ENCODE data around the gene FAXDC2. TPM values are rescaled to one million over a fixed set of nuclear protein-coding genes. Genes with fewer than 3 reads are reported as not detected.

Gene FAXDC2
- total RNA-seq, 4 donors from 2014 or later, result 27.6 to 32.1 (median 29.5) TPM

DNA sequence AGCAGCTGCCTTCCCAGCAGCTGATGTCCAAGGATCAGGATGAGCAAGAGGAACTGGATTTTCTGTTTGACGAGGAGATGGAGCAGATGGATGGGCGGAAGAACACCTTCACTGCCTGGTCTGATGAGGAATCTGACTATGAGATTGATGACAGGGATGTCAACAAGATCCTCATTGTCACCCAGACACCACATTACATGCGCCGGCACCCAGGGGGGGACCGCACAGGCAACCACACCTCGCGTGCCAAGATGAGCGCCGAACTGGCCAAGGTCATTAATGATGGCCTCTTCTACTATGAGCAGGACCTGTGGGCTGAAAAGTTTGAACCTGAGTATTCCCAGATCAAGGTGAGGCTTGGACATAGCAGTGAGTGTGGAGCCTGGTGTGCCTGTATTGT lies 48.4 kb downstream of the FAXDC2 start:
- H3K36me3 ChIP-seq, result peaks cover 70 to 100% (median 82%) of the 10 kb centered on the region in 4 donors
- H3K9me3 ChIP-seq, result no peaks in the 10 kb centered on the region
- H3K4me3 ChIP-seq, result no peak overlapping the region
- TF ChIP-seq POLR2A (IDR thresholded peaks at IDR 0.05; ENCODE audit: low read depth) (no peak), POLR2AphosphoS5 (IDR thresholded peaks at IDR 0.05) (no peak), EP300 (IDR thresholded peaks at IDR 0.05) (no peak)
- TF ChIP-seq, protein P1, sequence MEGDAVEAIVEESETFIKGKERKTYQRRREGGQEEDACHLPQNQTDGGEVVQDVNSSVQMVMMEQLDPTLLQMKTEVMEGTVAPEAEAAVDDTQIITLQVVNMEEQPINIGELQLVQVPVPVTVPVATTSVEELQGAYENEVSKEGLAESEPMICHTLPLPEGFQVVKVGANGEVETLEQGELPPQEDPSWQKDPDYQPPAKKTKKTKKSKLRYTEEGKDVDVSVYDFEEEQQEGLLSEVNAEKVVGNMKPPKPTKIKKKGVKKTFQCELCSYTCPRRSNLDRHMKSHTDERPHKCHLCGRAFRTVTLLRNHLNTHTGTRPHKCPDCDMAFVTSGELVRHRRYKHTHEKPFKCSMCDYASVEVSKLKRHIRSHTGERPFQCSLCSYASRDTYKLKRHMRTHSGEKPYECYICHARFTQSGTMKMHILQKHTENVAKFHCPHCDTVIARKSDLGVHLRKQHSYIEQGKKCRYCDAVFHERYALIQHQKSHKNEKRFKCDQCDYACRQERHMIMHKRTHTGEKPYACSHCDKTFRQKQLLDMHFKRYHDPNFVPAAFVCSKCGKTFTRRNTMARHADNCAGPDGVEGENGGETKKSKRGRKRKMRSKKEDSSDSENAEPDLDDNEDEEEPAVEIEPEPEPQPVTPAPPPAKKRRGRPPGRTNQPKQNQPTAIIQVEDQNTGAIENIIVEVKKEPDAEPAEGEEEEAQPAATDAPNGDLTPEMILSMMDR (IDR thresholded peaks at IDR 0.05), result no peak
- intact Hi-C loops (cut with DNase I), result no loop called here
- H3K4me1 ChIP-seq, result peaks cover 5 to 12% (median 8%) of the 10 kb centered on the region in 4 donors
- 94% methylated on average over 2 of the region's 9 CpGs for WGBS
- DNase-seq (ENCODE audit: extremely low spot score), result no peak
- H3K27me3 ChIP-seq, result no peaks in the 10 kb centered on the region
- H3K27ac ChIP-seq (replicated peaks in 1 of 4), result no peak overlapping the region

DNA sequence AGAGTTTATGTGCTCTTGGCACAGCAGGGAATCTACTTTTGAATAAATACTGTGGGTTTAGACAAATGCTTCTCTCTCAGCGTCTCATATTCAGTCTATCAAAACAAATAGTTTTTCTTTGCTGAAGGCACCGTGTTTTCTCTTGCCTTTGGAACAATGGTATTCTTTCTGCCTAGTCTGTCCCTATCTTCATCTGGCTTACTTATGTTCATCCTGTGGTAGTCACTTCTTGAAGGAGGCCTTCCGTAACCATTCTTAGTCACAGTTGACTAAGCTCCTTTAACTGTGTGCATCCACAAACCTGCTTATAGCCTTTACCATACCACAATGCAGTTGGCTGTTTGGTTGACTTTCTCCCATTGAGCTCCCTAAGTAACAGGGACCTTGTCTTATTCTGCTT lies 49.3 kb downstream of the FAXDC2 start:
- Histone ChIP-seq H3K27ac (replicated peaks in 1 of 4) (no peak overlapping the region), H3K9me3 (no peaks in the 10 kb centered on the region), H3K4me1 (peaks cover 5 to 12% (median 8%) of the 10 kb centered on the region in 4 donors), H3K36me3 (peaks cover 69 to 100% (median 75%) of the 10 kb centered on the region in 4 donors), H3K27me3 (no peaks in the 10 kb centered on the region), H3K4me3 (no peak overlapping the region)
- no peak for DNase-seq (ENCODE audit: extremely low spot score)
- intact Hi-C loops (cut with DNase I), result no loop called here
- TF ChIP-seq POLR2AphosphoS5 (IDR thresholded peaks at IDR 0.05), result no peak
- no peak for TF ChIP-seq EP300 (IDR thresholded peaks at IDR 0.05)
- TF ChIP-seq POLR2A (IDR thresholded peaks at IDR 0.05; ENCODE audit: low read depth), result no peak
- TF ChIP-seq, protein P1 (IDR thresholded peaks at IDR 0.05), result no peak
- WGBS, result 75% methylated on average over 3 of the region's 3 CpGs

DNA sequence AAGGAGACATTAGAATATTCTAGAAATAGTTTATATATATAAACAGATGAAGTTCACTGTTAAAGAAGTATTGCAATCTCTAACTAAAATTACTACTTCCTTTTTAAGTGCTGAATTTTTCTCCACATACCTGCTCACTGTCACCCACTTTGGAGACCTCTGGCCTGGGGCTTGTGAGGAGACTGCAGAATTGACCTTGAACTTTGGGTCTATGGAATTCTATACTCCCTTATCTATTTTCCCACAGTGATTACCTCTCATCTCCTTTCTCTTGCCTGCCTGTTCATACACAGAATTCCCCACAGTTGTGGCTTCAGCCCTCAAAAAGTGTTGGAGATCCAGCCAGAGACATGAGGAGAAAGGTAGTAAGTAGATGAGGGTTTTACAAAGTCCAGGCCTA lies 49.8 kb downstream of the FAXDC2 start:
- peaks cover 64 to 95% (median 70%) of the 10 kb centered on the region in 4 donors for H3K36me3 ChIP-seq
- DNase-seq (ENCODE audit: extremely low spot score), result no peak
- no peak overlapping the region for H3K27ac ChIP-seq (replicated peaks in 1 of 4)
- no peak overlapping the region for H3K4me3 ChIP-seq
- TF ChIP-seq EP300 (IDR thresholded peaks at IDR 0.05), result no peak
- intact Hi-C loops (cut with DNase I), result no loop called here
- H3K4me1 ChIP-seq, result peaks cover 5 to 12% (median 8%) of the 10 kb centered on the region in 4 donors
- H3K9me3 ChIP-seq, result no peaks in the 10 kb centered on the region
- no peaks in the 10 kb centered on the region for H3K27me3 ChIP-seq

DNA sequence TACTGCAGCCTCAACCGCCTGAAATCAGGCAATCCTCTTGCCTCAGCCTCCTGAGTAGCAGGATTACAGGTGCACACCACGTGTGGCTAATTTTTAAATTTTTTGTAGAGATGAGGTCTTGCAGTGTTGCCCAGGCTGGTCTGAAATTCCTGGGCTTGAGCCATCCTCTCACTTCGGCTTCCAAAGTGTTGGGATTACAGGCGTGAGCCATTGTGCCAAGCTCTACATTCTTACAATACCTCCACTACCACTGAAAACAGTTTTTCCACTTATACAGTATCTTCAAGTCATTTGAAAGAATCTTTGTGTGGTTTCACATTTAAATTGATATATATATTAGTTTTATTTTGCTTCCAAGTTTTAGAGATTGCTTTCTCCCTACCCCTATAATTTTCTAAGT lies 52.6 kb downstream of the FAXDC2 start:
- no peak overlapping the region for H3K4me3 ChIP-seq
- no peak overlapping the region for H3K27ac ChIP-seq (replicated peaks in 1 of 4)
- WGBS, result 62% methylated on average over 4 of the region's 4 CpGs
- H3K9me3 ChIP-seq, result no peaks in the 10 kb centered on the region
- peaks cover 38 to 95% (median 66%) of the 10 kb centered on the region in 4 donors for H3K36me3 ChIP-seq
- no peak for DNase-seq (ENCODE audit: extremely low spot score)
- intact Hi-C loops (cut with DNase I), result loop anchor here (5.0 kb wide), 1 partner anchor 40 kb away; the partner anchor contains the start of gene LARP1
- no peaks in the 10 kb centered on the region for H3K27me3 ChIP-seq
- peaks cover 15 to 24% (median 18%) of the 10 kb centered on the region in 4 donors for H3K4me1 ChIP-seq
- TF ChIP-seq POLR2AphosphoS5 (IDR thresholded peaks at IDR 0.05) (no peak), EP300 (IDR thresholded peaks at IDR 0.05) (no peak), POLR2A (IDR thresholded peaks at IDR 0.05; ENCODE audit: low read depth) (no peak)
- TF ChIP-seq, protein P1 (IDR thresholded peaks at IDR 0.05), result no peak

DNA sequence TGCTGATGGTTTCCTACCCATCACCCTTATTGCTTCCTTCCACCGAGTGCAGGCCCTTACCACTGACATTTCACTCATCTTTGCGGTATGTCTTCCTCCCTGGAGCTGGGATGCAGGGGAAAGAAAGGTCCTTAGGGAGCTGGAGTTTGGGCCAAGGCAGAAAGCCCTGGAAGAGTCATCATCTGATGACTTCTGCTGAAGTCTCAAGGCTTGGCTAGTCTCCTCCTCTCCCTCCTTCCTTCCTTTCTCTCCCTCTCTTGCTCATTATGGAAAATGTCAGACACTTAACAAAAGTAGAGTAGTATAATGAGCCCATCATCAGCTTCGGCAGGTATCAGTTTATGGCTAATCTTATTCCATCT lies 55.2 kb downstream of the FAXDC2 start:
- Histone ChIP-seq H3K4me1 (peaks cover 15 to 24% (median 18%) of the 10 kb centered on the region in 4 donors), H3K27me3 (no peaks in the 10 kb centered on the region), H3K27ac (replicated peaks in 1 of 4) (no peak overlapping the region), H3K36me3 (peaks cover 24 to 95% (median 66%) of the 10 kb centered on the region in 4 donors), H3K4me3 (no peak overlapping the region), H3K9me3 (no peaks in the 10 kb centered on the region)
- intact Hi-C loops (cut with DNase I), result loop anchor here (5.0 kb wide), 1 partner anchor 38 kb away; the partner anchor contains the start of gene LARP1
- no peak for DNase-seq (ENCODE audit: extremely low spot score)
- TF ChIP-seq EP300 (IDR thresholded peaks at IDR 0.05) (no peak), POLR2AphosphoS5 (IDR thresholded peaks at IDR 0.05) (no peak), POLR2A (IDR thresholded peaks at IDR 0.05; ENCODE audit: low read depth) (no peak)
- TF ChIP-seq, protein P1 (IDR thresholded peaks at IDR 0.05), result no peak
- WGBS, result 75% methylated on average over 3 of the region's 3 CpGs
